A549 (cell line): ENCODE measurements around the gene EFCAB14. TPM values are rescaled to one million over a fixed set of nuclear protein-coding genes. Genes with fewer than 3 reads are reported as not detected.
"Not testable (repeated sequence)": the region's sequence is repeated elsewhere in the genome, so short reads cannot be mapped to it uniquely, and the experiment has no call there.

Experiments used
- ATAC-seq, 2 experiments: fragments of 200-7000 bp in 1 of 2; fragments of >200 bp in 1 of 2; cut with Nextera tagmentation in 1 of 2; cut with Tn5 transposase in 1 of 2; 3 replicates each; pipeline versions ENCODE4 v1.8.0 to v1.9.1; 2018 to 2020; ENCODE audit warnings: mild to moderate bottlenecking in 1 of 2, moderate library complexity in 1 of 2
- CTCF ChIA-PET: fragments of 300-600 bp; sonication (Branson Sonifier 250); formaldehyde crosslinking; extraction: SDS; loops from one replicate; lab custom pipeline; 2021; ENCODE audit warnings: antibody characterized with exemption, inconsistent platforms; lab: Yijun Ruan, JAX
- POLR2A ChIA-PET: fragments of 350-600 bp; formaldehyde crosslinking; extraction: SDS; loops from one replicate; lab custom pipeline; 2021; ENCODE audit warnings: antibody characterized with exemption, inconsistent platforms; lab: Yijun Ruan, JAX
- DNase-seq, 2 experiments: peaks; one replicate each; pipeline versions ENCODE4 v3.0.0 to v3.0.0-alpha.2; 2011 to 2016; ENCODE audit warnings: low read depth in 1 of 2, low spot score in 1 of 2
- FAIRE-seq: peaks from 2 replicates; lab custom pipeline; 2011; peaks lifted over from hg19 to GRCh38; lab: Jason Lieb, UNC
- H3K27ac ChIP-seq, 2 experiments: fragments of >200 bp; sonication (Bioruptor Twin); formaldehyde crosslinking; 3 replicates each; pipeline ENCODE4 v1.5.1; 2016 to 2017
- H3K4me1 ChIP-seq: fragments of >200 bp; sonication (Bioruptor Twin); formaldehyde crosslinking; 3 replicates; pipeline ENCODE4 v1.6.1; 2016
- H3K4me2 ChIP-seq: fragments of >200 bp; sonication (Bioruptor Twin); formaldehyde crosslinking; 3 replicates; pipeline ENCODE4 v1.6.1; 2016
- H3K4me3 ChIP-seq: fragments of >200 bp; sonication (Bioruptor Twin); formaldehyde crosslinking; 3 replicates; pipeline ENCODE4 v1.5.1; 2016
- H3K9me3 ChIP-seq: fragments of >200 bp; sonication (Bioruptor Twin); formaldehyde crosslinking; 3 replicates; pipeline ENCODE4 v1.6.1; 2016
- E2F6 ChIP-seq: IDR thresholded peaks from 2 replicates; pipeline ENCODE4 v1.6.1; 2012; ENCODE audit warnings: low read depth, borderline replicate concordance
- FOSB ChIP-seq: fragments of 250-450 bp; sonication (Bioruptor Pico); IDR thresholded peaks from 2 replicates; pipeline ENCODE4 v1.5.0; 2020; ENCODE audit warnings: mild to moderate bottlenecking, moderate library complexity
- GATA3 ChIP-seq: IDR thresholded peaks from 2 replicates; pipeline ENCODE4 v1.6.1; 2012; ENCODE audit warnings: borderline replicate concordance
- HES2 ChIP-seq: fragments of >200 bp; sonication (Bioruptor Twin); formaldehyde crosslinking; IDR thresholded peaks from 2 replicates; pipeline ENCODE4 v1.6.1; 2016
- JUN ChIP-seq, 2 experiments: fragments of >200 bp; sonication (Bioruptor Twin); formaldehyde crosslinking; IDR thresholded peaks; 2 replicates in 1 of 2; 3 replicates in 1 of 2; pipeline ENCODE4 v1.6.1; 2016 to 2017
- MAFK ChIP-seq: fragments of 450-650 bp; IDR thresholded peaks from 2 replicates; pipeline ENCODE4 v1.6.1; 2014; ENCODE audit not compliant: partially characterized antibody
- MAZ ChIP-seq: fragments of 150-350 bp; IDR thresholded peaks from 2 replicates; pipeline ENCODE4 v1.6.1; 2014; ENCODE audit warnings: antibody characterized with exemption, low read depth, low read length, borderline replicate concordance
- PBX3 ChIP-seq: IDR thresholded peaks from 2 replicates; pipeline ENCODE4 v1.6.1; 2012
- REST ChIP-seq: fragments of 200-600 bp; sonication (generic); IDR thresholded peaks from 2 replicates; pipeline ENCODE4 v1.6.1; 2016; ENCODE audit warnings: antibody characterized with exemption, mild to moderate bottlenecking, moderate library complexity
- RNF2 ChIP-seq: fragments of 200-600 bp; sonication (generic); IDR thresholded peaks from 2 replicates; pipeline ENCODE4 v1.6.1; 2016; ENCODE audit warnings: low read depth, mild to moderate bottlenecking, antibody characterized with exemption, moderate library complexity, borderline replicate concordance
- ZC3H11A ChIP-seq: fragments of 450-650 bp; IDR thresholded peaks from 2 replicates; pipeline ENCODE4 v1.6.1; 2014; ENCODE audit warnings: antibody characterized with exemption, mild to moderate bottlenecking
- ZFP36 ChIP-seq: fragments of 450-650 bp; IDR thresholded peaks from 2 replicates; pipeline ENCODE4 v1.6.1; 2014; ENCODE audit warnings: borderline replicate concordance; ENCODE audit not compliant: partially characterized antibody
- ZSCAN20 ChIP-seq: fragments of 250-450 bp; sonication (Bioruptor Pico); IDR thresholded peaks from 2 replicates; pipeline ENCODE4 v1.8.0; 2022; ENCODE audit warnings: mild to moderate bottlenecking, moderate library complexity
- WGBS: methylation state at CpG from one replicate; pipeline ENCODE4 v1.1.6; 2017; ENCODE audit errors: missing lambda C conversion rate; 5-methylcytosine and 5-hydroxymethylcytosine counted together
- polyA plus RNA-seq, 4 experiments: library from polyadenylated mRNA; depleted of rRNA in 3 of 4; stranded (reverse); fragments of >200 nt; fragmentation: RNase III in 1 of 4; extraction: RNeasy Plus Mini Kit Qiagen cat#74134 plus additional on column Dnase treatment in 1 of 4; gene quantifications; 2 replicates in 3 of 4; 3 replicates in 1 of 4; pipeline ENCODE4 v1.2.3, GENCODE V29; 2011 to 2017

EFCAB14 gene
- polyA plus RNA-seq, 2 of the 4 experiments (the other 2 are of a cell fraction) = 18.0 to 41.4 TPM

- TF ChIP-seq JUN (IDR thresholded peaks at IDR 0.05) (no peak), MAZ (no peak), PBX3 (no peak)
- Histone ChIP-seq H3K4me2 (no peak overlapping the region), H3K4me1 (no peaks in the 10 kb centered on the region), H3K9me3 (no peaks in the 10 kb centered on the region), H3K27ac (no peak overlapping the region), H3K4me3 (no peak overlapping the region)
- CTCF ChIA-PET = interaction anchor here (1.4 kb wide), 1 partner anchor 11 kb away, joined by 3 read pairs; no protein-coding TSS in a partner anchor
- 91% methylated on average over 2 of the region's 2 CpGs for WGBS
- ATAC-seq = no peak
- POLR2A ChIA-PET = interaction anchor here (0.7 kb wide), 1 partner anchor 417 kb away, joined by 4 read pairs; no protein-coding TSS in a partner anchor
- DNase-seq = no peak
- FAIRE-seq = no peak
Observed at GRCh38 chr1:46697053-46697452, 21.9 kb downstream of the EFCAB14 start.

- H3K4me1 ChIP-seq, H3K4me2 ChIP-seq, H3K4me3 ChIP-seq, POLR2A ChIA-PET, ATAC-seq, DNase-seq, FAIRE-seq, H3K27ac ChIP-seq, CTCF ChIA-PET, H3K9me3 ChIP-seq: not testable (repeated sequence)
- WGBS = 89% methylated on average over 3 of the region's 4 CpGs
Observed at GRCh38 chr1:46694676-46695075, 24.2 kb downstream of the EFCAB14 start.

DNA sequence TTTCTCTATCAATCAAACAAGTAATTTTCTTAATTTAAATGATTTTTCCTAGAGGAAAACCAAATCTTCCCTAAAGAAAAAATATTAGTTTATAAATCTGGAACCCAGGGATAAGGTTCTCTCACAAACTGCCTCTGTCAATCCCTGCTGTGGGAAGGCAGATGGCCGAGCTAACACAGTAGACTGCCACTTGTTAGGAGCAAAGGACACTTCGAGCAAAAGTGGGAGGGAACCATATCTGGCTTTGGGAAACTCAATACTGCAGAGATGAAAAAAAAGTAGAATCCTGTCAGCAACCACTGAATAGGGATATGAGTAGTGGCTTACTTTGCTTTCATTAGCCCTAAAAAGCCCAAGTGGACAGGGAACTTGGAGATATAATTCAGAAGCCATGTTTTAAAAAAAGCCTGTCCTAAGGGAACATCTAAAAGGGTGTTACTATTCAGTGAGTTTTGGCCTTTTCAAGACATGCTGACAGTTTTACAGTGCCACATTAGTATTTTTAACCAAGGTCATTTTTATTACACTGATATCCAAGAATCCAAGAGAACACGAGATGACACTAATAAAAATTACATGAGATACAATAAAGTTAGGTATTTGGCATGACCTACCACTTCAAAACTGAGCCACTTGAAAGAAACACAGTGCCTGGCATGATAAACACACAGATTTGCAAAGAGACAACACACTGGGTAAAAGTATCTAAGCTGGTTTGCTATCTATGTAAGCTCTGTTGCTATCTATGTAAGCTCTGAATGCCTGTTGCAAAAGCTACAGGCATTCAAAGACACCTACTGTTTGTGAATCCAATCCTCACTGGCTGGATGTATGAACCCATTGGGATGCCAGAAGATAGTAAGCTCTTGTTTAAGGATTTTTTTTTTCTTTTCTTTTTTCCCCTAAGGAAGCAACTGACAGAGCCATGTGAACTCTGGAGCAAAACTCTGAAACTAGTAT is 25.8 kb downstream of the EFCAB14 start:
- CTCF ChIA-PET = no interaction called here
- Histone ChIP-seq H3K27ac (no peak overlapping the region), H3K4me1 (no peaks in the 10 kb centered on the region), H3K4me3 (no peak overlapping the region), H3K9me3 (no peaks in the 10 kb centered on the region), H3K4me2 (no peak overlapping the region)
- WGBS = 89% methylated on average over 3 of the region's 3 CpGs
- POLR2A ChIA-PET = no interaction called here
- ATAC-seq = no peak
- FAIRE-seq = no peak
- DNase-seq = no peak
- no peak for TF ChIP-seq ZC3H11A
- TF ChIP-seq HES2 = no peak
- no peak for TF ChIP-seq RNF2
- no peak for TF ChIP-seq GATA3
- TF ChIP-seq REST = no peak
- TF ChIP-seq E2F6 = no peak
- TF ChIP-seq FOSB (CRISPR knock-in tag) = no peak
- no peak for TF ChIP-seq ZSCAN20 (CRISPR knock-in tag)
- TF ChIP-seq ZFP36 = no peak
- TF ChIP-seq MAFK = no peak
- TF ChIP-seq, all 56 proteins: peak for 0
